ENCODE data around the gene PDCD2L.

The PDCD2L gene

DNA sequence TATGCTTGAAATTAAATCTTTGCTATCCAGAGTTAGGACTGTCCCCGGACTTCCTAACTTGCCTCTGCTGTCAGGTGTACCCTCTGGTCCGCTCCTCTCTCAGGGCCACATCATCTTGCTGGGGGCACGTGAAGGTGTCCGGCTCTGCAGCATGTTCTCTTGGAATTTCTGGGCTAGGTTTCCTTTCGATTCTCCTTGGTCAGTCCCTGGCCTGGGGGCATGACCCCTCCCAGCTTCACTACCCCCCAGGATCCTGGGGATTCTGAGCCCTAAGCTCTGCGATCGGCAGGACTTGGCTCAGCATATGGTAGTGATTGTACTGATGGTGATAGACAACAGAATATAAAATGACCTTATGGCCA is 44.3 kb upstream of the PDCD2L start:
- peaks cover 53% of the 10 kb centered on the region for H3K4me1 Mint-ChIP-seq
- TF ChIP-seq, protein P1, sequence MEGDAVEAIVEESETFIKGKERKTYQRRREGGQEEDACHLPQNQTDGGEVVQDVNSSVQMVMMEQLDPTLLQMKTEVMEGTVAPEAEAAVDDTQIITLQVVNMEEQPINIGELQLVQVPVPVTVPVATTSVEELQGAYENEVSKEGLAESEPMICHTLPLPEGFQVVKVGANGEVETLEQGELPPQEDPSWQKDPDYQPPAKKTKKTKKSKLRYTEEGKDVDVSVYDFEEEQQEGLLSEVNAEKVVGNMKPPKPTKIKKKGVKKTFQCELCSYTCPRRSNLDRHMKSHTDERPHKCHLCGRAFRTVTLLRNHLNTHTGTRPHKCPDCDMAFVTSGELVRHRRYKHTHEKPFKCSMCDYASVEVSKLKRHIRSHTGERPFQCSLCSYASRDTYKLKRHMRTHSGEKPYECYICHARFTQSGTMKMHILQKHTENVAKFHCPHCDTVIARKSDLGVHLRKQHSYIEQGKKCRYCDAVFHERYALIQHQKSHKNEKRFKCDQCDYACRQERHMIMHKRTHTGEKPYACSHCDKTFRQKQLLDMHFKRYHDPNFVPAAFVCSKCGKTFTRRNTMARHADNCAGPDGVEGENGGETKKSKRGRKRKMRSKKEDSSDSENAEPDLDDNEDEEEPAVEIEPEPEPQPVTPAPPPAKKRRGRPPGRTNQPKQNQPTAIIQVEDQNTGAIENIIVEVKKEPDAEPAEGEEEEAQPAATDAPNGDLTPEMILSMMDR (IDR thresholded peaks at IDR 0.05): no peak
- H3K4me3 Mint-ChIP-seq: peak overlapping the region; percentile 80
- no peak for DNase-seq
- H3K27ac Mint-ChIP-seq: peak overlapping the region; percentile 85
- H3K36me3 Mint-ChIP-seq (ENCODE audit: low read depth): peaks cover 12% of the 10 kb centered on the region
- peaks cover 7% of the 10 kb centered on the region for H3K27me3 Mint-ChIP-seq (ENCODE audit: low read depth, poor library complexity)
- no peaks in the 10 kb centered on the region for H3K9me3 Mint-ChIP-seq

DNA sequence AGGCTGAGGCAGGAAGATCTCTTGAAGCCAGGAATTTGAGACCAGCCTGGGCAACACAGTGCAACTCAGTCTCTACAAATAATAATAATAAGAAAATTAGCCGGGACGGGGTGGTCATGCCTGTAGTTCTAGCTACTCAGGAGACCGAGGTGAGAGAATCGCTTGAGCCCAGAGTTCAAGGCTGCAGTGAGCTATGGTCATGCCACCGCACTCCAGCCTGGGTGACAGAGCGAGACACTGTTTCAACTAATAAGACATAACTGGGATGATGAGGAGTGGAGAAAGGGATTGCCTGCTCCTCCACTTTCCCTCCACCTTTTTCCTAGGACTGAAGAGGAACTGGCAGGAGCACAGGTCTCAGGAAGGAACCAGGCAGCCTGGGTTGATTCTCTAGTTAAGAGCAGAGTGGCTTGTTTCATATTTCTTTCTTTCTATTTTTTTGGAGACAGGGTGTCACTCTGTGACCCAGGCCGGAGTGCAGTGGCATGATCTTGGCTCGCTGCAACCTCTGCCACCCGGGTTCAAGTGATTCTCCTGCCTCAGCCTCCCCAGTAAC is 43.8 kb upstream of the PDCD2L start:
- DNase-seq: no peak
- Mint-ChIP-seq H3K27me3 (ENCODE audit: low read depth, poor library complexity) (peaks cover 7% of the 10 kb centered on the region), H3K4me3 (no peak overlapping the region), H3K36me3 (ENCODE audit: low read depth) (peaks cover 7% of the 10 kb centered on the region), H3K27ac (no peak overlapping the region), H3K9me3 (no peaks in the 10 kb centered on the region), H3K4me1 (peaks cover 54% of the 10 kb centered on the region)
- TF ChIP-seq, protein P1 (IDR thresholded peaks at IDR 0.05): no peak

DNA sequence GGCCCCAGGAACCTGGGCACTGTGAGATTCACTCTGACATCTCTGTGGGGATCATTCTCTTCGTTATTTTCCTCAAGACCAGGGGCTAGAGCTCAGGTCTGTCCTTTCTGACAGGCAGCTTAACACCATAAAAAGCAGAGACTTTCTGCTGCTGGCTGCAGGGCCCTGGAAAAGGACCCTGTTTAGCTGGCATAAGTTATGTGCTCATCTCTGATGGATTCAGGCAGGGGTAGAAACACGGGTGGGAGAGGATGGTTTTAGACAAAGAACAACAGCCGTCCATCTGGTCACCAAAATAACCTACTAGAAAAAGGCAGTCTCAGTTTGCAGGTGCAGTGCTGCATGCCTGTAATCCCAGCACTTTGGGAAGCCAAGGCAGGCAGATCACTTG is 41.5 kb upstream of the PDCD2L start:
- no peaks in the 10 kb centered on the region for H3K9me3 Mint-ChIP-seq
- TF ChIP-seq, protein P1 (IDR thresholded peaks at IDR 0.05): no peak
- no peak for DNase-seq
- H3K27me3 Mint-ChIP-seq (ENCODE audit: low read depth, poor library complexity): peaks cover 7% of the 10 kb centered on the region
- peak overlapping the region; percentile 56 for H3K4me3 Mint-ChIP-seq
- H3K36me3 Mint-ChIP-seq (ENCODE audit: low read depth): peaks cover 14% of the 10 kb centered on the region
- H3K4me1 Mint-ChIP-seq: peaks cover 72% of the 10 kb centered on the region
- H3K27ac Mint-ChIP-seq: peak overlapping the region; percentile 74

DNA sequence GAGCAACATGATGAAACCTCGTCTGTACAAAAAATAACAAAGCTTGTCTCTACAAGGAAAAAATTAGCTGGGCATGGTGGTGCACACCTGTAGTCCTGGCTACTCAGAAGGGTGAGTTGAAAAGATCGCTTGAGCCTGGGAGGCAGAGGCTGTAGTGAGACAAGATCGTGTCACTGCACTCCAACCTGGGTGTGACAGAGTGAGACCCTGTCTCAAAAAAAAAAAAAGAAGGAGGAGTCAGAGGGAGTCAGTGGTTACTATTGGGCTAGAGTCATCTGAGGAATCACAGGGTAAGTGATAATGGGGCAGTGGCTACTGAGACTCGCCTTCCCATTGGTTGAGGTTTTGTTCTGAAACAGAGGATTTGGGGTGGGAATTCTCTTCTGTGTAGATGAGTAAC is 41.1 kb upstream of the PDCD2L start:
- H3K4me3 Mint-ChIP-seq: peak overlapping the region; percentile 56
- no peak for DNase-seq
- peaks cover 7% of the 10 kb centered on the region for H3K27me3 Mint-ChIP-seq (ENCODE audit: low read depth, poor library complexity)
- TF ChIP-seq, protein P1 (IDR thresholded peaks at IDR 0.05): no peak
- peaks cover 70% of the 10 kb centered on the region for H3K4me1 Mint-ChIP-seq
- no peaks in the 10 kb centered on the region for H3K9me3 Mint-ChIP-seq
- H3K36me3 Mint-ChIP-seq (ENCODE audit: low read depth): peaks cover 17% of the 10 kb centered on the region
- H3K27ac Mint-ChIP-seq: peak overlapping the region; percentile 74

DNA sequence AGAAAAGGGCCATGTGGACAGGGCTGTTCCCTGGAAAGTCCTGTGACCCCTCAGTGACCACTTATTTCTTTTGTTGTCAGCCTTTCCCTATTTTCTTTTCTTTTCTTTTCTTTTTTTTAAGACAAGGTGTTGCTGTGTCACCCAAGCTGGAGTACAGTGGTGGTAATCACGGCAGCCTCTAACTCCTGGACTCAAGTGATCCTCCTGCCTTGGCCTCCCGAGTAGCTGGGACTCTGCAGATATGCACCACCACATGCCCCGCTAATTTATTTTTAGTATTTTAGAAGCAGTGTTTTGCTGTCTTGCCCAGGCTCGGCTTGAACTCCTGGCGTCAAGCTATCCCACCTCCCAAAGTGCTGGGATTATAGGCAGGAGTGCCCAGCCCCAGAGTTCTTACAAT is 40.3 kb upstream of the PDCD2L start:
- Mint-ChIP-seq H3K27me3 (ENCODE audit: low read depth, poor library complexity) (peaks cover 7% of the 10 kb centered on the region), H3K4me1 (peaks cover 65% of the 10 kb centered on the region), H3K4me3 (peak overlapping the region; percentile 85), H3K36me3 (ENCODE audit: low read depth) (peaks cover 17% of the 10 kb centered on the region), H3K27ac (no peak overlapping the region), H3K9me3 (no peaks in the 10 kb centered on the region)
- no peak for DNase-seq
- TF ChIP-seq, protein P1 (IDR thresholded peaks at IDR 0.05): no peak

DNA sequence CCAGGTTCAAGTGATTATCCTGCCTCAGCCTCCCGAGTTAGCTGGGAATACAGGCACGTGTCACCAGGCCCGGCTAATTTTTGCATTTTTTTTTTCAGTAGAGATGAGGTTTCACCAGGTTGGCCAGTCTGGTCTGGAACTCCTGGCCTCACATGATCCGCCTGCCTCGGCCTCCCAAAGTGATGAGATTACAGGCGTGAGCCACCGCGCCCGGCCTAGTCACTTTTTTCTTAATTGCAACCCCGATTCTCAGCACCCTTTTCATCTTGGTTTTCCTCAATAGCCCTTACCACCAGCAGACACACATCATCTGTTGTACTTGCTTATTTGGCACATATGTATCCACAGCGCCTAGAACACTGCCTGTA is 39.8 kb upstream of the PDCD2L start:
- TF ChIP-seq, protein P1 (IDR thresholded peaks at IDR 0.05): no peak
- H3K4me1 Mint-ChIP-seq: peaks cover 61% of the 10 kb centered on the region
- peaks cover 22% of the 10 kb centered on the region for H3K36me3 Mint-ChIP-seq (ENCODE audit: low read depth)
- peaks cover 7% of the 10 kb centered on the region for H3K27me3 Mint-ChIP-seq (ENCODE audit: low read depth, poor library complexity)
- no peak overlapping the region for H3K27ac Mint-ChIP-seq
- peak overlapping the region; percentile 85 for H3K4me3 Mint-ChIP-seq
- DNase-seq: no peak
- no peaks in the 10 kb centered on the region for H3K9me3 Mint-ChIP-seq
